Measurements from ENCODE around the gene REX1BD.
"Not testable (repeated sequence)": the region's sequence is repeated elsewhere in the genome, so short reads cannot be mapped to it uniquely, and the experiment has no call there.

The REX1BD gene

DNA sequence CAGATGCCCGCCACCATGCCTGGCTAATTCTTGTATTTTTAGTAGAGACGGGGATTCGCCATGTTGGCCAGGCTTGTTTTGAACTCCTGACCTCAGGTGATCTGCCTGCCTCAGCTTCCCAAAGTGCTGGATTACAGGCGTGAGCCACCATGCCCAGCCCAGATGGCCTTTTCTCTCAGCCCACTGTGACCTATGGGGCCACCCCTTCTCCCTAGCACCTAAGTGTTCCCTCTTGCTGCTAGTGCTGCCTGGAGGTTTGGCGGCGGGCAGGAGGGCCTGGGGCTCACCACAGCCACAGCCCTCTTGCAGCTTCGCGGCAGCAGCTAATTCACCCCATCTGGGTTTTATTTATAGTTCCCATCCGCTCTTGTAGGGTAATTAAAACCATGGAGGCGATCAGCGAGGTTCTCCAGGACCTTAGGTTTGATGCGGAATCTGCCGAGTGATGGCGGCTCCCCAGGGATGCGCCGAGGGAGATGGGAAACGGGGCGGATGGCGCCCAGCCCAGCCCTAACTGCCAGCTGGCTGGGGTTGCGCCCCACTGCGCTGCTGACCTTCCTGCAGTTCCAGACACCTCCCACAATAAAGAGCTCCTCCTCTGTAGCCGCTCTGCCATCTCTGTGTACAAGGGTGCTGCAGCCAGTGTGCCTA is 3.3 kb downstream of the REX1BD start:
- Histone ChIP-seq H3K36me3 (peaks cover 18% of the 10 kb centered on the region), H3K27me3 (ENCODE audit: insufficient read depth, low read depth, severe bottlenecking) (no peaks in the 10 kb centered on the region), H3K4me3 (ENCODE audit: low read depth, low read length) (no peak overlapping the region), H3K27ac (no peak overlapping the region), H3K9me3 (ENCODE audit: severe bottlenecking) (no peaks in the 10 kb centered on the region)
- TF ChIP-seq, protein P1, sequence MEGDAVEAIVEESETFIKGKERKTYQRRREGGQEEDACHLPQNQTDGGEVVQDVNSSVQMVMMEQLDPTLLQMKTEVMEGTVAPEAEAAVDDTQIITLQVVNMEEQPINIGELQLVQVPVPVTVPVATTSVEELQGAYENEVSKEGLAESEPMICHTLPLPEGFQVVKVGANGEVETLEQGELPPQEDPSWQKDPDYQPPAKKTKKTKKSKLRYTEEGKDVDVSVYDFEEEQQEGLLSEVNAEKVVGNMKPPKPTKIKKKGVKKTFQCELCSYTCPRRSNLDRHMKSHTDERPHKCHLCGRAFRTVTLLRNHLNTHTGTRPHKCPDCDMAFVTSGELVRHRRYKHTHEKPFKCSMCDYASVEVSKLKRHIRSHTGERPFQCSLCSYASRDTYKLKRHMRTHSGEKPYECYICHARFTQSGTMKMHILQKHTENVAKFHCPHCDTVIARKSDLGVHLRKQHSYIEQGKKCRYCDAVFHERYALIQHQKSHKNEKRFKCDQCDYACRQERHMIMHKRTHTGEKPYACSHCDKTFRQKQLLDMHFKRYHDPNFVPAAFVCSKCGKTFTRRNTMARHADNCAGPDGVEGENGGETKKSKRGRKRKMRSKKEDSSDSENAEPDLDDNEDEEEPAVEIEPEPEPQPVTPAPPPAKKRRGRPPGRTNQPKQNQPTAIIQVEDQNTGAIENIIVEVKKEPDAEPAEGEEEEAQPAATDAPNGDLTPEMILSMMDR (IDR thresholded peaks at IDR 0.05; ENCODE audit: low read depth, low read length), result no peak
- DNase-seq, result no peak

DNA sequence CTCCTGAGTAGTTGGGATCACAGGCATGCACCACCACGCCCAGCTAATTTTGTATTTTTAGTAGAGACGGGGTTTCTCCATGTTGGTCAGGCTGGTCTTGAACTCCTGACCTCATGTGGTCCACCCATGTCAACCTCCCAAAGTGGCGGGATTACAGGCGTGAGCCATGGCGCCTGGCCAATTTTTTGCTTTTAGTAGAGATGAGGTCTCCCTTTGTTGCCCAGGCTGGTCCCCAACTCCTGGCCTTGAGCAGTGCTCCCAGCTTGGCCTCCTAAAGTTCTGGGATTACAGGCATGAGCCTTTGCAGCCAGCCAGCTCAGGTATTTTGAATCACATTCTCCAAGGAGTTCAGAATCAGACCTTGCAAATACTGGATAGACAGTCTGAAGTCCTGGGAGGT is 4.1 kb downstream of the REX1BD start:
- not testable (repeated sequence) for H3K9me3 ChIP-seq (ENCODE audit: severe bottlenecking); DNase-seq; H3K27me3 ChIP-seq (ENCODE audit: insufficient read depth, low read depth, severe bottlenecking); H3K27ac ChIP-seq; H3K4me3 ChIP-seq (ENCODE audit: low read depth, low read length)
- peaks cover 18% of the 10 kb centered on the region for H3K36me3 ChIP-seq

DNA sequence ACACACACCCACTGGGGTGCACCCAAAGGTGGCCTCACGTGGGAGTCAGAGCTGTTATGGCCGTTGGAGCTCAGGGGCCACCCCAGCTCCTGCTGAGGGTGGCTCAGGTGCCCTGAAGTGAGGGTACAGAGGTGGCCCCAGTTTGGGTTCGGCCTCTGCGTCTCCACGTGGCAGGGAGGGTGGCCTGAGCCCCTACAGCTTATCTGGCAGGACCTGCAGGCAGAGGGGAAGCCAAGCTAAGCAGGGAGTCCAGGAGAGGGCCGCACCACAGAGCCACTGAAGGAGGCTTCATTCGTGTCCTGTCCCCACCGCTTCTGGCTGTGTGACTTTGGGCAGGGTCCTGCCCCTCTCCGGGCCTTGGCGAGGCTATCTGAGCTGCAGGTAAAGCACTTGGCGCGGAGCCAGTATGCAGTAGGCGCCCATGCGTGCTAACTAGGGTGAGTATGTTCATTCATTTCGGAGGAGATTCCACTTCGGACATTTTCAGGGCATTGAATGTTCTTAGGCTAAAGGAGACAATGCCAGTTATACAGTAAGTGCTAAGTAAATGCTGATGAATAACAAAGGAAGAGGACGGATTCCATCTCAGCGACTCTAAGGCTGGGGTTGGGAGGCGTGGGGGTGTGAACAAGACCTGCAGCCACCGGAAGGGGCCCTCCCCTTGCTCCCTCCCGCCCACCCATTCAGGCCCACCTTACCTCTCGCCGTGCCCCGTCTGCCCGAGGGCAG is 4.9 kb downstream of the REX1BD start:
- Histone ChIP-seq H3K27ac (no peak overlapping the region), H3K9me3 (ENCODE audit: severe bottlenecking) (no peaks in the 10 kb centered on the region)
- TF ChIP-seq, protein P1 (IDR thresholded peaks at IDR 0.05; ENCODE audit: low read depth, low read length), result no peak

DNA sequence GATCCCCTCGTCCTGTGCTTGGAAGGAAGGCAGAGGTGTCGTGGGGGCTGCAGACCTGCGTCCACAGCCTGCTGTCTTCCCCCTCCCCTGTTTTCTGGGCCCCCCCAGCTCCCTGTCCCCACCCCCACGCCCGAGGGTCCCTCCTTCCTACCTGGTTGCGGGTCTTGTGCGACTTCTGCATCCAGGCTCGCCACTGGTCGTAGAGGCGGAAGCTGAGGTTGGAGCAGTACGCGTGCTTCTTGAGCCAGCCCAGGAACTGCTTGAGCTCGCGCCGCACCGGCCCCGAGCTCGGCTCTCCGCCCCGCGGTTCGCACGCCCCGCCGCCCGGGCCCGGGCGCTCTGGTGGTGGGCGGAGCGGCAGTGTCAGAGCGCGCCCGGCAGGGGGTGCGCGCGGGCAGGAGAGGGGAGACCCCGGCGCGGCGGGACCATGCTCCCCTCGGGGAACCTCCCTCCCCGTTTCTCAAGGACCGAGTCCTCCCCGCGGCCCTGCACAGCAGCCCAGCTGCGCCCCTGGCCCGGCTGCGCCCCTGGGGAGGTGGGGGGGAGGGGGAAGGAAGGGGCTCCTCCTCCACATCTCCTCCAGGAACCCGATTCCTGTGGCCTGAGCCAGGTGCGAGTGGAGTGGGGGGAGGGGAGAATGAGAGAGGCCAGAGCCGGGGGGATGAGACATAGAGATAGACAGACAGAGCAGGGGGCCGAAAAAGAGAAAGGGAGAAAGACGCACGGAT is 5.7 kb downstream of the REX1BD start:
- peak overlapping the region; percentile 32 for H3K27ac ChIP-seq

More for the DNA sequence above, 4.9 kb downstream of the REX1BD start:
- Histone ChIP-seq H3K27me3 (ENCODE audit: insufficient read depth, low read depth, severe bottlenecking) (no peaks in the 10 kb centered on the region), H3K36me3 (peaks cover 18% of the 10 kb centered on the region), H3K4me3 (ENCODE audit: low read depth, low read length) (no peak overlapping the region)
- peak; percentile 7 for DNase-seq

DNA sequence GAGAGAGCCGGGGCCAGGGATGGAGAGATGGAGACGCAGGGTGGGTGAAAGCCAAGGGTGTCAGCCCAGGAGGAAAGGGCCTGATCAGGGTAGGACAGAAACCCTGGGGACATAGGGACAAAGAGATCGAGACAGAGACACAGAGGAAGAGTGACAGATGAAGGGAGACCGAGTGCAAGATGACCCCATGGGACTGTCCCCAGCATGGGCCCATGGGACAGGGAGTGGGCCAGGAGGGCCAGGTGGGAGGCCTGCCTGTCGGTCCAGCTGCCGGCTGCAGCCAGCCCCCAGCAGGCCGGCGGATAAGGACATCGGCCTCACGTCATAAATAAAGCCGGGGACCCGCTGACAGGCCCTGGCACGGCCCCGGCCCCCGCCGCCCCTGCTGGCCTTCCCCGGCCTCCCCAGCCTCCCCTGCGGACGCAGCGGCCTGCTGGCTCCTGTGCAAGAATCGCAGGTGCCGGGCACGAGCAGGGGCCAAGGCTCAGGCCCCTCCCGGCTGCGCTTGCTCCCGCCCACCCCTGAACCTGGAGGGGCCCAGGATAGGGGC is 6.3 kb downstream of the REX1BD start:
- Histone ChIP-seq H3K27ac (peak overlapping the region; percentile 32), H3K27me3 (ENCODE audit: insufficient read depth, low read depth, severe bottlenecking) (no peaks in the 10 kb centered on the region), H3K9me3 (ENCODE audit: severe bottlenecking) (no peaks in the 10 kb centered on the region), H3K4me3 (ENCODE audit: low read depth, low read length) (peak overlapping the region; percentile 47), H3K36me3 (peaks cover 18% of the 10 kb centered on the region)
- TF ChIP-seq, protein P1 (IDR thresholded peaks at IDR 0.05; ENCODE audit: low read depth, low read length), result no peak
- peak; percentile 48 for DNase-seq

More for the DNA sequence above, 5.7 kb downstream of the REX1BD start:
- Histone ChIP-seq H3K4me3 (ENCODE audit: low read depth, low read length) (peak overlapping the region; percentile 47), H3K9me3 (ENCODE audit: severe bottlenecking) (no peaks in the 10 kb centered on the region), H3K36me3 (peaks cover 18% of the 10 kb centered on the region), H3K27me3 (ENCODE audit: insufficient read depth, low read depth, severe bottlenecking) (no peaks in the 10 kb centered on the region)
- DNase-seq, result peak; percentile 75
- TF ChIP-seq, protein P1 (IDR thresholded peaks at IDR 0.05; ENCODE audit: low read depth, low read length), result peak; percentile 74

DNA sequence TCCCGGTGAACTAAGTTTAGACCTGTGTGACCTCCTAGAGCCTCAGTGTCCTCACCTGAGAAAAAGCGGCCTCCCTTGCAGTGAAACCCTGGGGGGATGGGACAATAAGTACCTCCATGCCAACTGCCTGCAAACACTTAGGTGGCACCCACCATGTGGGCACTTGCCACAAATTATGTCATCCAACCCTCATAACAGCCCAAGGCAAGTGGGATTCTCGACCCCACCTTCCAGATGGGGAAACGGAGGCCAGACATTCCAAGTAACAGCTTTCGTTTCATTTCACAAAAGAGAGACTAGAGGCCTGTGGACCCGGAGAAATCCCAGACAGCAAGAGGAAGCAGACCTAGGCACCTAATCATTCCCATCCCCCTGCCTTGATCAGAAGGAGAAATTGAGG is 6.9 kb downstream of the REX1BD start:
- Histone ChIP-seq H3K9me3 (ENCODE audit: severe bottlenecking) (no peaks in the 10 kb centered on the region), H3K36me3 (peaks cover 18% of the 10 kb centered on the region), H3K27me3 (ENCODE audit: insufficient read depth, low read depth, severe bottlenecking) (no peaks in the 10 kb centered on the region), H3K4me3 (ENCODE audit: low read depth, low read length) (no peak overlapping the region), H3K27ac (no peak overlapping the region)
- DNase-seq, result no peak
- TF ChIP-seq, protein P1 (IDR thresholded peaks at IDR 0.05; ENCODE audit: low read depth, low read length), result no peak
